SK-N-SH treated with all-trans-retinoic acid at 6 μM for 48 hours (cell line): ENCODE measurements around the gene DEPDC7.

Source experiments
- ATAC-seq: fragments of 200-7000 bp; cut with Tn5 transposase; 3 replicates; pipeline ENCODE4 v1.9.1; 2020; ENCODE audit warnings: mild to moderate bottlenecking, moderate library complexity
- ARNTL ChIP-seq: fragments of 450-650 bp; formaldehyde crosslinking; IDR thresholded peaks from 2 replicates; pipeline ENCODE4 v1.5.0; 2020; ENCODE audit warnings: low read depth, mild to moderate bottlenecking, moderate library complexity, borderline replicate concordance
- BACH2 ChIP-seq: fragments of 250-450 bp; sonication (Bioruptor Pico); IDR thresholded peaks from 2 replicates; pipeline ENCODE4 v1.9.0; 2021; ENCODE audit warnings: mild to moderate bottlenecking, borderline replicate concordance
- CSDC2 ChIP-seq: fragments of 250-450 bp; sonication (Bioruptor Pico); IDR thresholded peaks from 2 replicates; pipeline ENCODE4 v1.5.0; 2020; ENCODE audit warnings: mild to moderate bottlenecking, moderate library complexity
- ESRRG ChIP-seq: fragments of 250-450 bp; sonication (Bioruptor Pico); IDR thresholded peaks from 2 replicates; pipeline ENCODE4 v1.6.1; 2021; ENCODE audit warnings: mild to moderate bottlenecking
- GLIS3 ChIP-seq: fragments of 250-450 bp; sonication (Bioruptor Pico); IDR thresholded peaks from 2 replicates; pipeline ENCODE4 v1.5.0; 2020; ENCODE audit warnings: mild to moderate bottlenecking, moderate library complexity
- ISL1 ChIP-seq: fragments of 250-450 bp; sonication (Bioruptor Pico); IDR thresholded peaks from 2 replicates; pipeline ENCODE4 v2.1.2; 2022; ENCODE audit warnings: mild to moderate bottlenecking, moderate library complexity
- OSR1 ChIP-seq: fragments of 250-450 bp; sonication (Bioruptor Pico); IDR thresholded peaks from 2 replicates; pipeline ENCODE4 v1.8.0; 2022; ENCODE audit warnings: moderate library complexity, mild to moderate bottlenecking, inconsistent platforms
- PPARA ChIP-seq: fragments of 250-450 bp; sonication (Bioruptor Pico); IDR thresholded peaks from 2 replicates; pipeline ENCODE4 v1.5.0; 2020; ENCODE audit warnings: mild to moderate bottlenecking, borderline replicate concordance
- SNAI2 ChIP-seq: fragments of 250-450 bp; sonication (Bioruptor Pico); IDR thresholded peaks from 2 replicates; pipeline ENCODE4 v1.5.0; 2020; ENCODE audit warnings: mild to moderate bottlenecking, moderate library complexity
- TCF4 ChIP-seq: fragments of 250-450 bp; sonication (Bioruptor Pico); IDR thresholded peaks from 2 replicates; pipeline ENCODE4 v1.8.0; 2021; ENCODE audit warnings: mild to moderate bottlenecking, moderate library complexity, borderline replicate concordance
- TOX ChIP-seq: fragments of 250-450 bp; sonication (Bioruptor Pico); IDR thresholded peaks from 2 replicates; pipeline ENCODE4 v1.8.0; 2021; ENCODE audit warnings: mild to moderate bottlenecking, moderate library complexity, borderline replicate concordance
- ZC3H10 ChIP-seq: fragments of 250-450 bp; sonication (Bioruptor Pico); IDR thresholded peaks from 2 replicates; pipeline ENCODE4 v1.5.1; 2021; ENCODE audit warnings: mild to moderate bottlenecking, moderate library complexity
- ZFP3 ChIP-seq: fragments of 250-450 bp; sonication (Bioruptor Pico); IDR thresholded peaks from 2 replicates; pipeline ENCODE4 v1.5.0; 2020; ENCODE audit warnings: mild to moderate bottlenecking, moderate library complexity
- ZFP30 ChIP-seq: fragments of 450-650 bp; formaldehyde crosslinking; IDR thresholded peaks from 2 replicates; pipeline ENCODE4 v1.5.0; 2022; ENCODE audit warnings: mild to moderate bottlenecking, moderate library complexity
- ZNF565 ChIP-seq: fragments of 450-650 bp; formaldehyde crosslinking; conservative IDR thresholded peaks from 2 replicates; pipeline ENCODE4 v1.5.0; 2020; ENCODE audit warnings: low read depth, mild to moderate bottlenecking, moderate library complexity
- ZNF70 ChIP-seq: fragments of 450-650 bp; formaldehyde crosslinking; IDR thresholded peaks from 2 replicates; pipeline ENCODE4 v1.5.0; 2020; ENCODE audit warnings: mild to moderate bottlenecking, moderate library complexity
- ZNF8 ChIP-seq: fragments of 450-650 bp; formaldehyde crosslinking; IDR thresholded peaks from 2 replicates; pipeline ENCODE4 v1.5.0; 2020; ENCODE audit warnings: mild to moderate bottlenecking, moderate library complexity
- TF ChIP-seq, protein P1 (sequence below): fragments of 250-450 bp; sonication (Bioruptor Pico); IDR thresholded peaks from 2 replicates; pipeline ENCODE4 v1.5.1; 2021; ENCODE audit warnings: mild to moderate bottlenecking, moderate library complexity
- TF ChIP-seq, protein P2 (sequence below): fragments of 250-450 bp; sonication (Bioruptor Pico); IDR thresholded peaks from 2 replicates; pipeline ENCODE4 v1.5.1; 2020; ENCODE audit warnings: low read depth, mild to moderate bottlenecking, moderate library complexity
- TF ChIP-seq, protein P3 (sequence below): fragments of 250-450 bp; sonication (Bioruptor Pico); IDR thresholded peaks from 2 replicates; pipeline ENCODE4 v1.8.0; 2020; ENCODE audit warnings: mild to moderate bottlenecking, moderate library complexity, borderline replicate concordance
- TF ChIP-seq, protein P4 (sequence below): fragments of 250-450 bp; sonication (Bioruptor Pico); IDR thresholded peaks from 2 replicates; pipeline ENCODE4 v1.5.0; 2020; ENCODE audit warnings: mild to moderate bottlenecking, moderate library complexity
- TF ChIP-seq, protein P5 (sequence below): fragments of 250-450 bp; sonication (Bioruptor Pico); IDR thresholded peaks from 2 replicates; pipeline ENCODE4 v1.8.0; 2021; ENCODE audit warnings: low read depth, mild to moderate bottlenecking, moderate library complexity, borderline replicate concordance

DEPDC7 gene

DNA sequence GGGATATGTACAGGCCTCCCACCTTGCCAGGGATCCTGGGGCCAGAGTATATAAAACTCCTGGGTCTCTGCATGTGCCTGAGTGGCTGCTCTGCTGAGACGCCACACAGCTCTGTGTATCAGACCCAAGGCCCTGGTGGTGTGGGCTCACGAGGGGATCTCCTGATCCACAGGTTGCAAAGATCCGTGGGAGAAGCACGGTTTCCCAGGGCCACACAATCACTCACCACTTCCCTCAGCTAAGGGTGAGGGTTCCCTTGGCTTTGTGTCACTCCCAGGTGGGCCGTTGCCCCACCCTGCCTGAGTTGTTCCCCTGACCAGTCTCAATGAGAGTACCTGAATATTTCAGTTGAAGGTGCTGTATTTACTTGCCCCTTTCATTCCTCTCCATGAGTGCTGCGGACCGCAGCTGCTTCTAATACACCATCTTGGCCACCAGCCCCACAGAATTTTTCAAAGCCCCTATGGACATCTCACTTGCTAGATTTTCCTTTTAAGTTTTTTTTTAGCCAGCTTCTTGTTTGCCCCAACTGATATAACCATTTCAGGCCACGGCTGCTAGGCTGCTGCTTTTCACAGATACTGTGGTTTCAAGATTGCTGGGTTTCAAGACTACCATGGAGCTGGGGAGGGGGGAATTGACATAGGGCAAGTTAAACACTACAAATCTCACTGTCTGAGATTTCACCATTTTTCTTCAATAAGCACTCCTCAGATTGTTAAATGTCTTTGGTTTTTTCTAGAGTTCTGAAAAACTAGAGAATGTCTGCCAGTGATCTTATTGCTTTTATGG lies 13.7 kb upstream of the DEPDC7 start:
- TF ChIP-seq ISL1 (CRISPR knock-in tag), result no peak
- TF ChIP-seq ZNF565 (CRISPR knock-in tag), result no peak
- TF ChIP-seq BACH2 (CRISPR knock-in tag), result no peak
- no peak for TF ChIP-seq ZFP3 (CRISPR knock-in tag)
- no peak for TF ChIP-seq ESRRG
- no peak for TF ChIP-seq PPARA (CRISPR knock-in tag)
- TF ChIP-seq, protein P1, sequence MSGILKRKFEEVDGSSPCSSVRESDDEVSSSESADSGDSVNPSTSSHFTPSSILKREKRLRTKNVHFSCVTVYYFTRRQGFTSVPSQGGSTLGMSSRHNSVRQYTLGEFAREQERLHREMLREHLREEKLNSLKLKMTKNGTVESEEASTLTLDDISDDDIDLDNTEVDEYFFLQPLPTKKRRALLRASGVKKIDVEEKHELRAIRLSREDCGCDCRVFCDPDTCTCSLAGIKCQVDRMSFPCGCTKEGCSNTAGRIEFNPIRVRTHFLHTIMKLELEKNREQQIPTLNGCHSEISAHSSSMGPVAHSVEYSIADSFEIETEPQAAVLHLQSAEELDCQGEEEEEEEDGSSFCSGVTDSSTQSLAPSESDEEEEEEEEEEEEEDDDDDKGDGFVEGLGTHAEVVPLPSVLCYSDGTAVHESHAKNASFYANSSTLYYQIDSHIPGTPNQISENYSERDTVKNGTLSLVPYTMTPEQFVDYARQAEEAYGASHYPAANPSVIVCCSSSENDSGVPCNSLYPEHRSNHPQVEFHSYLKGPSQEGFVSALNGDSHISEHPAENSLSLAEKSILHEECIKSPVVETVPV (CRISPR knock-in tag), result no peak
- TF ChIP-seq, protein P2, sequence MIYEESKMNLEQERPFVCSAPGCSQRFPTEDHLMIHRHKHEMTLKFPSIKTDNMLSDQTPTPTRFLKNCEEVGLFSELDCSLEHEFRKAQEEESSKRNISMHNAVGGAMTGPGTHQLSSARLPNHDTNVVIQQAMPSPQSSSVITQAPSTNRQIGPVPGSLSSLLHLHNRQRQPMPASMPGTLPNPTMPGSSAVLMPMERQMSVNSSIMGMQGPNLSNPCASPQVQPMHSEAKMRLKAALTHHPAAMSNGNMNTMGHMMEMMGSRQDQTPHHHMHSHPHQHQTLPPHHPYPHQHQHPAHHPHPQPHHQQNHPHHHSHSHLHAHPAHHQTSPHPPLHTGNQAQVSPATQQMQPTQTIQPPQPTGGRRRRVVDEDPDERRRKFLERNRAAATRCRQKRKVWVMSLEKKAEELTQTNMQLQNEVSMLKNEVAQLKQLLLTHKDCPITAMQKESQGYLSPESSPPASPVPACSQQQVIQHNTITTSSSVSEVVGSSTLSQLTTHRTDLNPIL, result no peak
- TF ChIP-seq ZC3H10 (CRISPR knock-in tag), result no peak
- no peak for TF ChIP-seq TCF4 (CRISPR knock-in tag)
- TF ChIP-seq, protein P3, sequence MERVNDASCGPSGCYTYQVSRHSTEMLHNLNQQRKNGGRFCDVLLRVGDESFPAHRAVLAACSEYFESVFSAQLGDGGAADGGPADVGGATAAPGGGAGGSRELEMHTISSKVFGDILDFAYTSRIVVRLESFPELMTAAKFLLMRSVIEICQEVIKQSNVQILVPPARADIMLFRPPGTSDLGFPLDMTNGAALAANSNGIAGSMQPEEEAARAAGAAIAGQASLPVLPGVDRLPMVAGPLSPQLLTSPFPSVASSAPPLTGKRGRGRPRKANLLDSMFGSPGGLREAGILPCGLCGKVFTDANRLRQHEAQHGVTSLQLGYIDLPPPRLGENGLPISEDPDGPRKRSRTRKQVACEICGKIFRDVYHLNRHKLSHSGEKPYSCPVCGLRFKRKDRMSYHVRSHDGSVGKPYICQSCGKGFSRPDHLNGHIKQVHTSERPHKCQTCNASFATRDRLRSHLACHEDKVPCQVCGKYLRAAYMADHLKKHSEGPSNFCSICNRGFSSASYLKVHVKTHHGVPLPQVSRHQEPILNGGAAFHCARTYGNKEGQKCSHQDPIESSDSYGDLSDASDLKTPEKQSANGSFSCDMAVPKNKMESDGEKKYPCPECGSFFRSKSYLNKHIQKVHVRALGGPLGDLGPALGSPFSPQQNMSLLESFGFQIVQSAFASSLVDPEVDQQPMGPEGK (CRISPR knock-in tag), result no peak
- no peak for TF ChIP-seq ZNF8 (CRISPR knock-in tag)
- TF ChIP-seq TOX (CRISPR knock-in tag), result no peak
- TF ChIP-seq ZNF70 (CRISPR knock-in tag), result no peak
- TF ChIP-seq ZFP30 (CRISPR knock-in tag), result no peak
- no peak for TF ChIP-seq SNAI2 (CRISPR knock-in tag)
- TF ChIP-seq GLIS3, result no peak
- TF ChIP-seq, protein P4, sequence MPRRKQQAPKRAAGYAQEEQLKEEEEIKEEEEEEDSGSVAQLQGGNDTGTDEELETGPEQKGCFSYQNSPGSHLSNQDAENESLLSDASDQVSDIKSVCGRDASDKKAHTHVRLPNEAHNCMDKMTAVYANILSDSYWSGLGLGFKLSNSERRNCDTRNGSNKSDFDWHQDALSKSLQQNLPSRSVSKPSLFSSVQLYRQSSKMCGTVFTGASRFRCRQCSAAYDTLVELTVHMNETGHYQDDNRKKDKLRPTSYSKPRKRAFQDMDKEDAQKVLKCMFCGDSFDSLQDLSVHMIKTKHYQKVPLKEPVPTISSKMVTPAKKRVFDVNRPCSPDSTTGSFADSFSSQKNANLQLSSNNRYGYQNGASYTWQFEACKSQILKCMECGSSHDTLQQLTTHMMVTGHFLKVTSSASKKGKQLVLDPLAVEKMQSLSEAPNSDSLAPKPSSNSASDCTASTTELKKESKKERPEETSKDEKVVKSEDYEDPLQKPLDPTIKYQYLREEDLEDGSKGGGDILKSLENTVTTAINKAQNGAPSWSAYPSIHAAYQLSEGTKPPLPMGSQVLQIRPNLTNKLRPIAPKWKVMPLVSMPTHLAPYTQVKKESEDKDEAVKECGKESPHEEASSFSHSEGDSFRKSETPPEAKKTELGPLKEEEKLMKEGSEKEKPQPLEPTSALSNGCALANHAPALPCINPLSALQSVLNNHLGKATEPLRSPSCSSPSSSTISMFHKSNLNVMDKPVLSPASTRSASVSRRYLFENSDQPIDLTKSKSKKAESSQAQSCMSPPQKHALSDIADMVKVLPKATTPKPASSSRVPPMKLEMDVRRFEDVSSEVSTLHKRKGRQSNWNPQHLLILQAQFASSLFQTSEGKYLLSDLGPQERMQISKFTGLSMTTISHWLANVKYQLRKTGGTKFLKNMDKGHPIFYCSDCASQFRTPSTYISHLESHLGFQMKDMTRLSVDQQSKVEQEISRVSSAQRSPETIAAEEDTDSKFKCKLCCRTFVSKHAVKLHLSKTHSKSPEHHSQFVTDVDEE (CRISPR knock-in tag), result no peak
- TF ChIP-seq ARNTL (CRISPR knock-in tag), result no peak
- TF ChIP-seq, all 23 proteins: peak for 0
- no peak for ATAC-seq

DNA sequence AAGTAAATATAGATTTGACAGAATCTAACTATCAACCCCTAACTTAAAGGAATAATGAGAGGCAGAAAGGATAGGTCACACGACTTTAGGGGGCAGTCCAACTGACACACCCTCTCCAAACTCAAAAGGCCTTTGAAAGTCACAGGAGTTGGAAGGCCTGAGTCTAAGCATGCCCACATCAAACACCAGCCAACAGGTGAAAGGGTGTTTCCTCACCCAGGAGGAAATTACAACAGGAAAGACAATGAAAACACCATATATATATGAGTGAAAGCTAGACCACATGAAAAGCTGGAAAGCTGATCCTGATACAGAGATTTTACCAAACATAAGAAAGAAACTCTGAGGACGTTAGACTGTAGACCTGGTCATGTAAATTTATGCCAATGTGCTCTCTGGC lies 10.5 kb upstream of the DEPDC7 start:
- TF ChIP-seq, protein P5, sequence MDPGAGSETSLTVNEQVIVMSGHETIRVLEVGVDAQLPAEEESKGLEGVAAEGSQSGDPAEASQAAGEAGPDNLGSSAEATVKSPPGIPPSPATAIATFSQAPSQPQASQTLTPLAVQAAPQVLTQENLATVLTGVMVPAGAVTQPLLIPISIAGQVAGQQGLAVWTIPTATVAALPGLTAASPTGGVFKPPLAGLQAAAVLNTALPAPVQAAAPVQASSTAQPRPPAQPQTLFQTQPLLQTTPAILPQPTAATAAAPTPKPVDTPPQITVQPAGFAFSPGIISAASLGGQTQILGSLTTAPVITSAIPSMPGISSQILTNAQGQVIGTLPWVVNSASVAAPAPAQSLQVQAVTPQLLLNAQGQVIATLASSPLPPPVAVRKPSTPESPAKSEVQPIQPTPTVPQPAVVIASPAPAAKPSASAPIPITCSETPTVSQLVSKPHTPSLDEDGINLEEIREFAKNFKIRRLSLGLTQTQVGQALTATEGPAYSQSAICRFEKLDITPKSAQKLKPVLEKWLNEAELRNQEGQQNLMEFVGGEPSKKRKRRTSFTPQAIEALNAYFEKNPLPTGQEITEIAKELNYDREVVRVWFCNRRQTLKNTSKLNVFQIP (CRISPR knock-in tag), result no peak
- TF ChIP-seq GLIS3 (no peak), ZFP30 (CRISPR knock-in tag) (no peak), CSDC2 (CRISPR knock-in tag) (no peak), ZNF565 (CRISPR knock-in tag) (no peak), ZNF70 (CRISPR knock-in tag) (no peak), ZFP3 (CRISPR knock-in tag) (no peak), ZC3H10 (CRISPR knock-in tag) (no peak), TCF4 (CRISPR knock-in tag) (no peak), ZNF8 (CRISPR knock-in tag) (no peak), BACH2 (CRISPR knock-in tag) (no peak), SNAI2 (CRISPR knock-in tag) (no peak), OSR1 (CRISPR knock-in tag) (no peak)
- TF ChIP-seq, protein P1 (CRISPR knock-in tag), result no peak
- TF ChIP-seq, protein P4 (CRISPR knock-in tag), result no peak
- no peak for ATAC-seq
